Cardiac muscle cell (in vitro differentiated cells and primary cell): ENCODE measurements around the gene FHIT. TPM values are rescaled to one million over a fixed set of nuclear protein-coding genes. Genes with fewer than 3 reads are reported as not detected.

Experiments
- DNase-seq, 2 donors: peaks; one replicate each; pipeline versions ENCODE4 v3.0.0 to v3.0.0-alpha.2; 2010 to 2017; ENCODE audit warnings: low read depth in 1 of 2, low spot score in 1 of 2
- H3K27ac ChIP-seq: fragments of 200-600 bp; sonication (generic); 2 replicates; pipeline ENCODE4 v1.5.1; 2016
- H3K27me3 ChIP-seq: fragments of 200-600 bp; sonication (generic); 2 replicates; pipeline ENCODE4 v1.6.0; 2016; ENCODE audit warnings: control low read depth
- H3K36me3 ChIP-seq: fragments of 200-600 bp; sonication (generic); 2 replicates; pipeline ENCODE4 v1.5.1; 2016; ENCODE audit warnings: control low read depth
- H3K4me1 ChIP-seq: fragments of 200-600 bp; sonication (generic); 2 replicates; pipeline ENCODE4 v1.8.1; 2017; ENCODE audit warnings: low read depth, mild to moderate bottlenecking, mixed run types
- H3K4me3 ChIP-seq: fragments of 200-600 bp; sonication (generic); 2 replicates; pipeline ENCODE4 v1.5.1; 2016; ENCODE audit warnings: mild to moderate bottlenecking
- H3K9me3 ChIP-seq: fragments of 200-600 bp; sonication (generic); 2 replicates; pipeline ENCODE4 v1.5.1; 2017; ENCODE audit warnings: low read depth, mild to moderate bottlenecking, control low read depth
- polyA plus RNA-seq: library from polyadenylated mRNA; unstranded; fragments of >200 nt; fragmentation: Nextera tagmentation; extraction: Ambion mirVana; gene quantifications from 2 replicates; pipeline ENCODE4 v1.2.1, GENCODE V29; 2016
- total RNA-seq: library from RNA; depleted of rRNA; stranded (reverse); fragments of >200 nt; gene quantifications from 2 replicates; pipeline ENCODE4 v1.2.3, GENCODE V29; 2016
- TF ChIP-seq, protein P1 (sequence below): IDR thresholded peaks from 2 replicates; pipeline ENCODE4 v1.5.1; 2012; ENCODE audit warnings: low read depth, mild to moderate bottlenecking, low read length

FHIT gene
- total and polyA plus RNA-seq, 2 experiments from 2014 or later, result 6.9 to 12.5 TPM

DNA sequence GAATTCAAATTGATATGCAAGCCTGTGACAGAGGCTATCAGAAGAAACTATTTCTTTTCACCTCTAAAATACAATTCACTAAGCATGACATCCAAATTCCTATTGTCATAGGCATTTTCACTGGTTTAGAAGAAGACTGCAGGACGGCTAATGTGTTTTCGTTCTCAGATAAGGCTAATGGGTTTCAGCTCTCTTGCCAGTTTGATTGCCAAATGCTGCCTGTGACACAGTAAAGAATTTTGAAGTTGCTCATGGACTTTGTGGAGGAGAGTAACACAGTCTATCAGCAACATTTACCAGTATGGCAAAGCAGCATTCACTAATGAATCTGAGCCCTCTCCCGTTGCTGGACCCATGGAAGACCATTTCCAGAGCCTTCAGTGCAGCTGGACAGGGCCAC is 948.1 kb downstream of the FHIT start:
- Histone ChIP-seq H3K4me3 (no peak overlapping the region), H3K36me3 (no peaks in the 10 kb centered on the region), H3K27me3 (no peaks in the 10 kb centered on the region), H3K27ac (no peak overlapping the region), H3K4me1 (no peaks in the 10 kb centered on the region), H3K9me3 (no peaks in the 10 kb centered on the region)
- TF ChIP-seq, protein P1, sequence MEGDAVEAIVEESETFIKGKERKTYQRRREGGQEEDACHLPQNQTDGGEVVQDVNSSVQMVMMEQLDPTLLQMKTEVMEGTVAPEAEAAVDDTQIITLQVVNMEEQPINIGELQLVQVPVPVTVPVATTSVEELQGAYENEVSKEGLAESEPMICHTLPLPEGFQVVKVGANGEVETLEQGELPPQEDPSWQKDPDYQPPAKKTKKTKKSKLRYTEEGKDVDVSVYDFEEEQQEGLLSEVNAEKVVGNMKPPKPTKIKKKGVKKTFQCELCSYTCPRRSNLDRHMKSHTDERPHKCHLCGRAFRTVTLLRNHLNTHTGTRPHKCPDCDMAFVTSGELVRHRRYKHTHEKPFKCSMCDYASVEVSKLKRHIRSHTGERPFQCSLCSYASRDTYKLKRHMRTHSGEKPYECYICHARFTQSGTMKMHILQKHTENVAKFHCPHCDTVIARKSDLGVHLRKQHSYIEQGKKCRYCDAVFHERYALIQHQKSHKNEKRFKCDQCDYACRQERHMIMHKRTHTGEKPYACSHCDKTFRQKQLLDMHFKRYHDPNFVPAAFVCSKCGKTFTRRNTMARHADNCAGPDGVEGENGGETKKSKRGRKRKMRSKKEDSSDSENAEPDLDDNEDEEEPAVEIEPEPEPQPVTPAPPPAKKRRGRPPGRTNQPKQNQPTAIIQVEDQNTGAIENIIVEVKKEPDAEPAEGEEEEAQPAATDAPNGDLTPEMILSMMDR, result no peak
- peak in 1 of 2 donors; percentile 82 for DNase-seq

GRCh38 chr3:60301142-60301541 is 950.1 kb downstream of the FHIT start:
- TF ChIP-seq, protein P1, result no peak
- Histone ChIP-seq H3K36me3 (no peaks in the 10 kb centered on the region), H3K9me3 (no peaks in the 10 kb centered on the region), H3K4me1 (no peaks in the 10 kb centered on the region), H3K27me3 (no peaks in the 10 kb centered on the region), H3K27ac (no peak overlapping the region), H3K4me3 (no peak overlapping the region)
- peak in 1 of 2 donors; percentile 87 for DNase-seq

DNA sequence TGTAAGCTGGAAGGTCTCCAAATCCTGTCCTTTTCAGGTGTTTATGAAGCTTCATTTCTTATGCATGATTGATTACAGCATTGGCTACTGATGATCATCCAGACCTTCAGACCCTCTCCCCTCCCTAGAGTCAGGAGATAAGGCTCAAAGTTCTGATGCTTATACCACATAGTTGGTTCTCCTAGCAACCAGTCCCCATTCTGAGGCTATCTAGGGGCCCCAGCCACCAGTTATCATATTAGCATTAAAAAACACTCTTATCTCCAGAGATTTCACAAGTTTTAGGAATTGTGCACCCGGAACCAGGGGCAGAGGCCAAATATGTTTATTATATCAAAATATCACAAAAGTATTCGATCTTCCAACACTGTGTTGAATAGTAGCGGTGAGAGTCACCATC is 953.1 kb downstream of the FHIT start:
- no peak overlapping the region for H3K27ac ChIP-seq
- H3K4me1 ChIP-seq, result no peaks in the 10 kb centered on the region
- TF ChIP-seq, protein P1, result no peak
- no peaks in the 10 kb centered on the region for H3K9me3 ChIP-seq
- H3K27me3 ChIP-seq, result no peaks in the 10 kb centered on the region
- H3K36me3 ChIP-seq, result no peaks in the 10 kb centered on the region
- DNase-seq, result no peak
- H3K4me3 ChIP-seq, result no peak overlapping the region

GRCh38 chr3:60294181-60294580 is 957.1 kb downstream of the FHIT start:
- Histone ChIP-seq H3K27me3 (no peaks in the 10 kb centered on the region), H3K36me3 (no peaks in the 10 kb centered on the region), H3K27ac (no peak overlapping the region), H3K9me3 (no peaks in the 10 kb centered on the region), H3K4me3 (no peak overlapping the region), H3K4me1 (no peaks in the 10 kb centered on the region)
- peak in 1 of 2 donors; percentile 74 for DNase-seq
- TF ChIP-seq, protein P1, result no peak

DNA sequence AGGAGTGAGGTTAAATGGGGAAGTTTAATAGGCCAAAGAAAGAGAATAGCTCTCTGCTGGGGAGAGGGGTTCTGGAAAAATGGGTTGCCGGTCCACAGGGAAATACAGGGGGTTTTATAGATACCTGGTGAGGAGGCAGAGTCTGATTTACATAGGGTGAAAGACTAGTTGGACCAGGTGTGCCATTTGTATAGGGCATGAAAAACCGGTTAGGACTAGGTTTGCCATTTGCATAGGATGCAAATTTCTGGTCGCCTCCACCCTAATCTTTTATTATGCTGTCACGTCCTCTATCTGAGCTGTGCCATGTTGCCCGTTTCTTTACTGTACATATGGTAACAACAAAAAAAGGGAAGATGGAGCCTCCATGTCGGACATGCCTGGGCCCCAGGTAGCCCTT is 960.1 kb downstream of the FHIT start:
- DNase-seq, result no peak
- H3K4me1 ChIP-seq, result no peaks in the 10 kb centered on the region
- H3K27me3 ChIP-seq, result no peaks in the 10 kb centered on the region
- TF ChIP-seq, protein P1, result no peak
- H3K27ac ChIP-seq, result no peak overlapping the region
- no peak overlapping the region for H3K4me3 ChIP-seq
- H3K36me3 ChIP-seq, result no peaks in the 10 kb centered on the region
- H3K9me3 ChIP-seq, result no peaks in the 10 kb centered on the region

DNA sequence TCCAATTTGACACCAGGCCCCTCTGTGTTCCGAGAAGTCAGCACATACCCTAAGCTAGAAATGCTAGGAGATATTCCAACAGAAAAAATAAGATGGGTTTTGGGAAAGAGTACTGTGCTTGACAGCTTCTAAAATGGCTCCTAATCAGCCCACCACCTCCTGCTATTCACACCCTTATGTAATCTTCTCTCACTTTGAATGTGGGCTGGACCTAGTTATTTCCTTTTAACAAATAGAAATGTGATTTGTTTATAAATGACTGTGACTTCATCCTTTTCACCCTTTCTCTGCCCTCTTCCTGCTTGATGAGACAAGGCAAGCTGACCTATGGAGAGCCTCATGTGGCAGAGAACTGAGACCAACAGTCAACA is 961.1 kb downstream of the FHIT start:
- no peaks in the 10 kb centered on the region for H3K36me3 ChIP-seq
- DNase-seq, result no peak
- H3K4me3 ChIP-seq, result no peak overlapping the region
- TF ChIP-seq, protein P1, result no peak
- no peaks in the 10 kb centered on the region for H3K9me3 ChIP-seq
- H3K27ac ChIP-seq, result no peak overlapping the region
- H3K4me1 ChIP-seq, result no peaks in the 10 kb centered on the region
- no peaks in the 10 kb centered on the region for H3K27me3 ChIP-seq
